ENCODE data around the gene AGRN. TPM values are rescaled to one million over a fixed set of nuclear protein-coding genes. Genes with fewer than 3 reads are reported as not detected.

AGRN gene
- polyA plus RNA-seq, 1 experiment = 41.2 TPM

- no peak for DNase-seq (ENCODE audit: low read depth)
- Histone ChIP-seq H3K4me3 (ENCODE audit: low read depth, low read length) (no peak overlapping the region), H3K27me3 (ENCODE audit: control insufficient read depth, insufficient read depth, low read length) (no peaks in the 10 kb centered on the region), H3K36me3 (ENCODE audit: control insufficient read depth, insufficient read depth, low read length) (peaks cover 19% of the 10 kb centered on the region)
- ChIA-PET CTCF (interaction anchor here (0.6 to 4.7 kb wide), 4 partner anchors 8 to 268 kb away, joined by 3 to 20 read pairs (median 6); partner anchors contain the start of gene ISG15), POLR2A (no interaction called here)
- no peak for TF ChIP-seq CTCF (IDR thresholded peaks at IDR 0.05; ENCODE audit: insufficient read depth, low read depth, low read length)
Measured at GRCh38 chr1:1023700-1024099, 3.8 kb downstream of the AGRN start.

GRCh38 chr1:1024149-1024770 lies 4.3 kb downstream of the AGRN start:
- TF ChIP-seq CTCF (IDR thresholded peaks at IDR 0.05; ENCODE audit: insufficient read depth, low read depth, low read length) = no peak
- Histone ChIP-seq H3K27me3 (ENCODE audit: control insufficient read depth, insufficient read depth, low read length) (no peaks in the 10 kb centered on the region), H3K36me3 (ENCODE audit: control insufficient read depth, insufficient read depth, low read length) (peaks cover 19% of the 10 kb centered on the region), H3K4me3 (ENCODE audit: low read depth, low read length) (no peak overlapping the region)
- CTCF ChIA-PET = interaction anchor here (0.6 to 4.7 kb wide), 5 partner anchors 8 to 267 kb away, joined by 3 to 20 read pairs (median 3); partner anchors contain the start of gene ISG15
- POLR2A ChIA-PET = no interaction called here
- no peak for DNase-seq (ENCODE audit: low read depth)

GRCh38 chr1:1024771-1025699 lies 5.1 kb downstream of the AGRN start:
- POLR2A ChIA-PET = no interaction called here

GRCh38 chr1:1025730-1026129 lies 5.8 kb downstream of the AGRN start:
- DNase-seq (ENCODE audit: low read depth) = no peak
- CTCF ChIA-PET = no interaction called here
- Histone ChIP-seq H3K27me3 (ENCODE audit: control insufficient read depth, insufficient read depth, low read length) (no peaks in the 10 kb centered on the region), H3K36me3 (ENCODE audit: control insufficient read depth, insufficient read depth, low read length) (peaks cover 19% of the 10 kb centered on the region), H3K4me3 (ENCODE audit: low read depth, low read length) (no peak overlapping the region)
- TF ChIP-seq CTCF (IDR thresholded peaks at IDR 0.05; ENCODE audit: insufficient read depth, low read depth, low read length) = no peak
- POLR2A ChIA-PET = no interaction called here

More at GRCh38 chr1:1024771-1025699, 5.1 kb downstream of the AGRN start:
- no peaks in the 10 kb centered on the region for H3K27me3 ChIP-seq (ENCODE audit: control insufficient read depth, insufficient read depth, low read length)
- DNase-seq (ENCODE audit: low read depth) = no peak
- TF ChIP-seq CTCF (IDR thresholded peaks at IDR 0.05; ENCODE audit: insufficient read depth, low read depth, low read length) = no peak
- CTCF ChIA-PET = interaction anchor here (0.7 to 4.7 kb wide), 4 partner anchors 7 to 267 kb away, joined by 3 to 20 read pairs (median 6); no protein-coding TSS in a partner anchor
- H3K4me3 ChIP-seq (ENCODE audit: low read depth, low read length) = no peak overlapping the region
- H3K36me3 ChIP-seq (ENCODE audit: control insufficient read depth, insufficient read depth, low read length) = peaks cover 19% of the 10 kb centered on the region
